ENCODE results near the gene PADI2. TPM values are rescaled to one million over a fixed set of nuclear protein-coding genes. Genes with fewer than 3 reads are reported as not detected.

Gene PADI2
- not detected for total RNA-seq

DNA sequence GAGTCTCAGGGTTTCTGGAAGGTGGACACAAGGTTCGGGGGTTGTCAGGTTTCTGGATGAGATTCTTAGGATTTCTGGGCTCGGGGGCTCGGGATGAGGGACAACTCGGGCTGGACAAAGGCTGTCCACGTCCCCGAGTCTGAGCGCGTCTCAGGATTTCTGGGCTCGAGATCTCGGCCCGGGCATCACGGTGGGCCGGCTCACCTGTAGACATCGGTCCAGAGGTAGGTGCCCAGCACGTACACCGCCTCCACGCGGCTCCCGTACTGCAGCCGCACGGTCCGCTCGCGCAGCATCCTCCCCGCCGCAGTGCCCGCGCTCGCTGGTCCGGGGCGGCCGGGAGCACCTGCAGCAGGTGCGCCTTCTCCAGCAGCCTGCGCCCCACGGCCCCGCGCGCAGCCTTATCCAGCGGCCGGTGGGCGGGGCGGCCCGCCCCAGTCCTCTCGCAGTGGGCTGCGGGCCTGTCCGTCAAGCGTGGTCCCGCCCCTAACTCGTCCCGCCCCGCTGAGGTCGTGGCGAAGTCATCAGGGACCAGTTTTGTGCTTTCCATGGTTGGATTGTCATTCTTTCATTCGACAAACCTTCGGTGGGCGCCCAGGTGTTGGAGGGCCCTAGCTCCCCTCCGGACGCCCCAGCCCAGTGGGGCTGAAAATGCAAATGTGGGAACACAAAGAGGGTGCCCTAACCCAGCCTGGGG, at the start of gene PADI2:
TSS of gene PADI2 (minus strand) at position 376 of the 697 bp plus-strand sequence. CDS start at position 296, 80 bp downstream.
- Mint-ChIP-seq H3K9me3 (no peaks in the 10 kb centered on the region), H3K36me3 (ENCODE audit: low read depth) (no peaks in the 10 kb centered on the region), H3K27me3 (peaks cover 42% of the 10 kb centered on the region), H3K4me1 (ENCODE audit: low read depth) (peaks cover 11% of the 10 kb centered on the region), H3K4me3 (peak within 1 kb of the TSS; percentile 8), H3K27ac (no peak within 1 kb of the TSS)
- ChIA-PET POLR2A (interaction anchor here (1.0 kb wide), 1 partner anchor 10 kb away, joined by 3 read pairs; no protein-coding TSS in a partner anchor), CTCF (interaction anchor here (1.0 kb wide), 1 partner anchor 118 kb away, joined by 3 read pairs; no protein-coding TSS in a partner anchor)
- ATAC-seq: peak; percentile 97
- TF ChIP-seq, protein P1, sequence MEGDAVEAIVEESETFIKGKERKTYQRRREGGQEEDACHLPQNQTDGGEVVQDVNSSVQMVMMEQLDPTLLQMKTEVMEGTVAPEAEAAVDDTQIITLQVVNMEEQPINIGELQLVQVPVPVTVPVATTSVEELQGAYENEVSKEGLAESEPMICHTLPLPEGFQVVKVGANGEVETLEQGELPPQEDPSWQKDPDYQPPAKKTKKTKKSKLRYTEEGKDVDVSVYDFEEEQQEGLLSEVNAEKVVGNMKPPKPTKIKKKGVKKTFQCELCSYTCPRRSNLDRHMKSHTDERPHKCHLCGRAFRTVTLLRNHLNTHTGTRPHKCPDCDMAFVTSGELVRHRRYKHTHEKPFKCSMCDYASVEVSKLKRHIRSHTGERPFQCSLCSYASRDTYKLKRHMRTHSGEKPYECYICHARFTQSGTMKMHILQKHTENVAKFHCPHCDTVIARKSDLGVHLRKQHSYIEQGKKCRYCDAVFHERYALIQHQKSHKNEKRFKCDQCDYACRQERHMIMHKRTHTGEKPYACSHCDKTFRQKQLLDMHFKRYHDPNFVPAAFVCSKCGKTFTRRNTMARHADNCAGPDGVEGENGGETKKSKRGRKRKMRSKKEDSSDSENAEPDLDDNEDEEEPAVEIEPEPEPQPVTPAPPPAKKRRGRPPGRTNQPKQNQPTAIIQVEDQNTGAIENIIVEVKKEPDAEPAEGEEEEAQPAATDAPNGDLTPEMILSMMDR (IDR thresholded peaks at IDR 0.05): no peak
- peak; percentile 68 for DNase-seq
- intact Hi-C loops (cut with micrococcal nuclease): no loop called here

DNA sequence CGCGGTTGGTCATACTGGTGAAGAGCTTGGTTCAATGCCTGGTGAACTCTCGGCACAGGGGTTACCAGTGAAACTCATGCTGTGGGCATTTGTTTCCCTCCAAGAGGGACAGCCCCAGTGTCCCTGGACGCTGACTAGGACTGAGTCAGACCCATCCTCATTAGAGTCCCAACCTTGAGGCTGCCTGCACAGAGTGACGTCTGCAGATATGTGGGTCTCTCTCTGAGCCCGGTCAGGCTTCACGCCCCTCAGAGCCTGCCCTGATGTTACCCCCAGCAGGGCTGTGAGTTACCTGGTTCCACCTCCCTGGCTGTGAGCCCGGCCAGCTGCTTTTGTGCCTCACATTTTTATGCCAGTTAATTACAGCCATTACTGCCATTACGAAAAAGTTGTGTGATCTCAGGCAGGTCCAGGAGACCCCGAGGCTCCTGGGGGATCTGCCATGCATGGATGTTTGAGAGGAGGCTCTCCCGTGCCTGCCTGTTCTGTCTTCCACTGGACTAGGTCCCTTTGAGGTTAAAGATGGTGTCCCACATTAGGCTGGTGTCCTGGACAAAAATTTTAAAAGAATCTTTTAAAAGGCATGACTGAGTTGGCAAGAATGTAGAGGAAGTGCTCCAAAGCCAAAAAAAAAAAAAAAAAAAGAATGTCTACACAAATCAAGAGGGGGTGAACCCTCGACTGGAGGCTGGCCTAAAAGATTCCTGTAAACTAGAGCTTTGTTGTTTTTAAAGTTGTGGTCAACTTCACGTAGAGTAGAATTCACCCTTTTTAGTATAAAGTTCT, 49.0 kb upstream of the PADI2 start:
- no peak overlapping the region for H3K27ac Mint-ChIP-seq
- no peak overlapping the region for H3K4me3 Mint-ChIP-seq
- TF ChIP-seq, protein P1 (IDR thresholded peaks at IDR 0.05): no peak
- ChIA-PET POLR2A (interaction anchor here (1.5 kb wide), 1 partner anchor 32 kb away, joined by 3 read pairs; no protein-coding TSS in a partner anchor), CTCF (no interaction called here)
- no peak for DNase-seq
- ATAC-seq: no peak
- intact Hi-C loops (cut with micrococcal nuclease): no loop called here
- no peaks in the 10 kb centered on the region for H3K4me1 Mint-ChIP-seq (ENCODE audit: low read depth)
- H3K36me3 Mint-ChIP-seq (ENCODE audit: low read depth): no peaks in the 10 kb centered on the region
- H3K27me3 Mint-ChIP-seq: peaks cover 8% of the 10 kb centered on the region
- no peaks in the 10 kb centered on the region for H3K9me3 Mint-ChIP-seq

- ATAC-seq (no peak), DNase-seq (no peak)
- Mint-ChIP-seq H3K4me3 (no peak overlapping the region), H3K27me3 (peaks cover 4% of the 10 kb centered on the region), H3K4me1 (ENCODE audit: low read depth) (no peaks in the 10 kb centered on the region), H3K27ac (no peak overlapping the region), H3K36me3 (ENCODE audit: low read depth) (no peaks in the 10 kb centered on the region), H3K9me3 (no peaks in the 10 kb centered on the region)
- intact Hi-C loops (cut with micrococcal nuclease): no loop called here
- TF ChIP-seq, protein P1 (IDR thresholded peaks at IDR 0.05): no peak
- POLR2A ChIA-PET: interaction anchor here (1.5 kb wide), 1 partner anchor 32 kb away, joined by 3 read pairs; no protein-coding TSS in a partner anchor
- CTCF ChIA-PET: interaction anchor here (1.3 kb wide), 1 partner anchor 33 kb away, joined by 3 read pairs; no protein-coding TSS in a partner anchor
These were observed 48.5 kb upstream of the PADI2 start for GRCh38 chr1:17167786-17168090.

- DNase-seq: no peak
- TF ChIP-seq, protein P1 (IDR thresholded peaks at IDR 0.05): no peak
- CTCF ChIA-PET: interaction anchor here (1.3 kb wide), 1 partner anchor 34 kb away, joined by 3 read pairs; no protein-coding TSS in a partner anchor
- POLR2A ChIA-PET: no interaction called here
- Mint-ChIP-seq H3K27ac (no peak overlapping the region), H3K27me3 (peaks cover 4% of the 10 kb centered on the region), H3K36me3 (ENCODE audit: low read depth) (no peaks in the 10 kb centered on the region), H3K4me1 (ENCODE audit: low read depth) (no peaks in the 10 kb centered on the region), H3K9me3 (no peaks in the 10 kb centered on the region), H3K4me3 (no peak overlapping the region)
- intact Hi-C loops (cut with micrococcal nuclease): no loop called here
- no peak for ATAC-seq
These were observed 48.0 kb upstream of the PADI2 start for GRCh38 chr1:17167041-17167785.
